ENCODE results near the gene FARS2. TPM values are rescaled to one million over a fixed set of nuclear protein-coding genes. Genes with fewer than 3 reads are reported as not detected.

Gene FARS2
- total and polyA plus RNA-seq, 2 donors (not counting 1 experiment from before 2014, with no cell fraction given) = 33.0 to 35.5 TPM

DNA sequence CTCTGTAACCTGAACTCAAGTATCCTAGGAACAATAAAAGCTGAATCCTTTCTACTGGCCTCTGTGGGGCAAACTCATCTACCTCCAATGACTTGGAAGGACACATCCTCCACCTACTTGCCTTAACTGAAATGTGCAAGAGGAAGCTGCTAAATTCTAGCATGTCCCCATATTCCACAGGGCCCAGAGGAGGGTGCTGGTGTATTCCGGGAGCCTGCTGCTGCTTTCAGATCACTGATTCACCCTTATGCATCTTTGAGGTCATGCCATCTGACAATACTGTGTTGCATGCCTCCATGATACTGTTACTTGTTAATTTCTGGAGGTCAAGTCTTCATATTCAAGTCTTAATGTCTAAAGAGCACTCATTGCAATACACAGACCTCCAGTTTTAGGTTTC lies 40.9 kb upstream of the FARS2 start:
- Histone ChIP-seq H2AFZ (ENCODE audit: insufficient read depth, low read depth, low read length, poor library complexity, severe bottlenecking) (no peak overlapping the region), H3K4me2 (replicated peaks; ENCODE audit: low read depth, low read length, poor library complexity, severe bottlenecking) (no peak overlapping the region), H3K27ac (ENCODE audit: low read length in 2 of 2) (no peak overlapping the region), H3K9me3 (ENCODE audit: control extremely low read depth in 1 of 3, control insufficient read depth in 2 of 3, insufficient read depth in 1 of 3, low read length in 2 of 3) (no peaks in the 10 kb centered on the region), H3K27me3 (replicated peaks in 1 of 4; ENCODE audit: control extremely low read depth in 1 of 4, control insufficient read depth in 3 of 4, insufficient read depth in 4 of 4, low read length in 3 of 4) (no peaks in the 10 kb centered on the region), H3K36me3 (replicated peaks in 1 of 2; ENCODE audit: control extremely low read depth in 1 of 2, control insufficient read depth in 1 of 2, extremely low read depth in 1 of 2, insufficient read depth in 2 of 2, low read length in 1 of 2) (peaks cover 0 to 2% of the 10 kb centered on the region in 2 experiments), H3K4me1 (ENCODE audit: control insufficient read depth in 2 of 2, insufficient read depth in 2 of 2, low read length in 2 of 2) (no peaks in the 10 kb centered on the region), H3K4me3 (ENCODE audit: control extremely low read depth in 1 of 5, extremely low read depth in 1 of 5, insufficient read depth in 1 of 5, low read depth in 2 of 5, low read length in 4 of 5) (no peak overlapping the region), H3K79me2 (ENCODE audit: control insufficient read depth, insufficient read depth, low read length) (no peaks in the 10 kb centered on the region), H4K20me1 (ENCODE audit: control insufficient read depth, insufficient read depth, low read length, poor library complexity, severe bottlenecking) (no peaks in the 10 kb centered on the region), H3K9ac (ENCODE audit: low read length) (no peak overlapping the region)
- DNase-seq = no peak
- H3K4me1 Mint-ChIP-seq = peaks cover 6% of the 10 kb centered on the region
- no peak overlapping the region for H3K4me3 Mint-ChIP-seq
- ChIA-PET POLR2A (no interaction called here), CTCF (no interaction called here)
- TF ChIP-seq CTCF (IDR thresholded peaks at IDR 0.05) = no peak
- no peak for TF ChIP-seq EZH2 (IDR thresholded peaks at IDR 0.05; ENCODE audit: borderline replicate concordance, insufficient read depth, low read depth, low read length, poor library complexity, severe bottlenecking)
- no peaks in the 10 kb centered on the region for H3K9me3 Mint-ChIP-seq (ENCODE audit: insufficient read depth)
- intact Hi-C loops (cut with micrococcal nuclease) = no loop called here
- H3K27ac Mint-ChIP-seq = no peak overlapping the region
- H3K27me3 Mint-ChIP-seq = no peaks in the 10 kb centered on the region
- WGBS (ENCODE audit: insufficient coverage) = 100% methylated on average over 1 of the region's 1 CpG
- ATAC-seq (ENCODE audit: low read depth) = no peak

DNA sequence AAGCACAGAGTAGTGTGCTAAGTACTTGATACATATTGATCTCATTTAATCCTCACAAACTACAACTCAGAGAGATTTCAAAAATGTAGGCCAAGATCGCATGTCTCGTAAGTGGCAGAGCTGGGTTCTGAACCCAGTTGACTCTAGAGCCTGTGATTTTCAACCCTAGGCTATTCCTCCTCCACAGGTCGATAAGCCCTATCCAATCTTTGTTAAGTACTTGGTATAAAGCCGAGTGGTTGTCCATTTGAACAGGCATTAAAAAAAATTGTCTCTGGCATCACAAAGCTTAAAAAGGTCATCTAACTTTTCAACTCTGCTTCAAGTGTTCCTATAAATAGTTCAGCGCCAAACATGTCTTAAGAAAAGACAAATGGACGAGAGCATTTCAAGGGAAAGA lies 38.0 kb upstream of the FARS2 start:
- H3K27ac ChIP-seq (ENCODE audit: low read length in 2 of 2) = no peak overlapping the region
- H3K4me1 ChIP-seq (ENCODE audit: control insufficient read depth in 2 of 2, insufficient read depth in 2 of 2, low read length in 2 of 2) = no peaks in the 10 kb centered on the region
- Mint-ChIP-seq H3K4me3 (no peak overlapping the region), H3K27ac (no peak overlapping the region), H3K4me1 (no peaks in the 10 kb centered on the region), H3K9me3 (ENCODE audit: insufficient read depth) (no peaks in the 10 kb centered on the region), H3K27me3 (no peaks in the 10 kb centered on the region)
- CTCF ChIA-PET = interaction anchor here (1.0 kb wide), 1 partner anchor 79 kb away, joined by 3 read pairs; no protein-coding TSS in a partner anchor
- no peak overlapping the region for H3K9ac ChIP-seq (ENCODE audit: low read length)
- ATAC-seq (ENCODE audit: low read depth) (no peak), DNase-seq (no peak)
- no peak overlapping the region for H2AFZ ChIP-seq (ENCODE audit: insufficient read depth, low read depth, low read length, poor library complexity, severe bottlenecking)
- TF ChIP-seq EZH2 (IDR thresholded peaks at IDR 0.05; ENCODE audit: borderline replicate concordance, insufficient read depth, low read depth, low read length, poor library complexity, severe bottlenecking) (no peak), CTCF (IDR thresholded peaks at IDR 0.05) (no peak)
- no peaks in the 10 kb centered on the region for H4K20me1 ChIP-seq (ENCODE audit: control insufficient read depth, insufficient read depth, low read length, poor library complexity, severe bottlenecking)
- no peaks in the 10 kb centered on the region for H3K9me3 ChIP-seq (ENCODE audit: control extremely low read depth in 1 of 3, control insufficient read depth in 2 of 3, insufficient read depth in 1 of 3, low read length in 2 of 3)
- H3K4me3 ChIP-seq (ENCODE audit: control extremely low read depth in 1 of 5, extremely low read depth in 1 of 5, insufficient read depth in 1 of 5, low read depth in 2 of 5, low read length in 4 of 5) = no peak overlapping the region
- POLR2A ChIA-PET = no interaction called here
- 100% methylated on average over 4 of the region's 6 CpGs for WGBS (ENCODE audit: insufficient coverage)
- no peak overlapping the region for H3K4me2 ChIP-seq (replicated peaks; ENCODE audit: low read depth, low read length, poor library complexity, severe bottlenecking)
- H3K36me3 ChIP-seq (replicated peaks in 1 of 2; ENCODE audit: control extremely low read depth in 1 of 2, control insufficient read depth in 1 of 2, extremely low read depth in 1 of 2, insufficient read depth in 2 of 2, low read length in 1 of 2) = peaks cover 0 to 2% of the 10 kb centered on the region in 2 experiments
- H3K79me2 ChIP-seq (ENCODE audit: control insufficient read depth, insufficient read depth, low read length) = no peaks in the 10 kb centered on the region
- no peaks in the 10 kb centered on the region for H3K27me3 ChIP-seq (replicated peaks in 1 of 4; ENCODE audit: control extremely low read depth in 1 of 4, control insufficient read depth in 3 of 4, insufficient read depth in 4 of 4, low read length in 3 of 4)
- intact Hi-C loops (cut with micrococcal nuclease) = no loop called here
